ENCODE results near the gene BRAP.
"Not testable (repeated sequence)": the region's sequence is repeated elsewhere in the genome, so short reads cannot be mapped to it uniquely, and the experiment has no call there.

Gene BRAP

GRCh38 chr12:111684485-111685198 is 1.1 kb downstream of the BRAP start:
- Histone ChIP-seq H3K4me1 (ENCODE audit: control extremely low read depth in 1 of 4, control insufficient read depth in 4 of 4, insufficient read depth in 4 of 4, low read length in 3 of 4) (peaks cover 7 to 28% (median 22%) of the 10 kb centered on the region in 4 experiments), H3K4me3 (ENCODE audit: control insufficient read depth in 1 of 7, extremely low read depth in 1 of 7, insufficient read depth in 4 of 7, low read depth in 2 of 7, low read length in 6 of 7) (peak overlapping the region in 6 of 7 experiments; percentile 84 to 99 (median 94)), H3K36me3 (ENCODE audit: control insufficient read depth in 4 of 4, insufficient read depth in 4 of 4, low read length in 3 of 4) (peaks cover 3 to 31% (median 22%) of the 10 kb centered on the region in 4 experiments), H3K27ac (ENCODE audit: insufficient read depth in 1 of 2, low read depth in 1 of 2, low read length in 2 of 2, poor library complexity in 1 of 2, severe bottlenecking in 2 of 2) (peak overlapping the region; percentile 90 to 96)
- WGBS (ENCODE audit: insufficient coverage) = 88% methylated on average over 9 of the region's 13 CpGs
- H3K9me3 ChIP-seq (ENCODE audit: control extremely low read depth in 1 of 5, control insufficient read depth in 4 of 5, insufficient read depth in 2 of 5, low read depth in 1 of 5, low read length in 4 of 5); H3K27me3 ChIP-seq (replicated peaks in 2 of 5; ENCODE audit: control insufficient read depth in 4 of 5, insufficient read depth in 5 of 5, low read length in 4 of 5): not testable (repeated sequence)
- DNase-seq = peak in 1 of 3 donors; percentile 3
- ChIA-PET POLR2A (interaction anchor here (0.6 to 0.7 kb wide), 3 partner anchors 86 to 217 kb away, joined by 3 to 4 read pairs (median 3); no protein-coding TSS in a partner anchor), CTCF (interaction anchor here (0.8 to 2.0 kb wide), 3 partner anchors 12 to 128 kb away, joined by 3 to 12 read pairs (median 4); no protein-coding TSS in a partner anchor)

- no peak overlapping the region for H3K27ac ChIP-seq (ENCODE audit: insufficient read depth in 1 of 2, low read depth in 1 of 2, low read length in 2 of 2, poor library complexity in 1 of 2, severe bottlenecking in 2 of 2)
- H3K9me3 ChIP-seq (ENCODE audit: control extremely low read depth in 1 of 5, control insufficient read depth in 4 of 5, insufficient read depth in 2 of 5, low read depth in 1 of 5, low read length in 4 of 5) = no peaks in the 10 kb centered on the region
- WGBS (ENCODE audit: insufficient coverage) = 100% methylated on average over 3 of the region's 5 CpGs
- no peak overlapping the region for H3K4me3 ChIP-seq (ENCODE audit: control insufficient read depth in 1 of 7, extremely low read depth in 1 of 7, insufficient read depth in 4 of 7, low read depth in 2 of 7, low read length in 6 of 7)
- H3K36me3 ChIP-seq (ENCODE audit: control insufficient read depth in 4 of 4, insufficient read depth in 4 of 4, low read length in 3 of 4) = peaks cover 22 to 79% (median 61%) of the 10 kb centered on the region in 4 experiments
- H3K27me3 ChIP-seq (replicated peaks in 2 of 5; ENCODE audit: control insufficient read depth in 4 of 5, insufficient read depth in 5 of 5, low read length in 4 of 5) = no peaks in the 10 kb centered on the region
- no peaks in the 10 kb centered on the region for H3K4me1 ChIP-seq (ENCODE audit: control extremely low read depth in 1 of 4, control insufficient read depth in 4 of 4, insufficient read depth in 4 of 4, low read length in 3 of 4)
- CTCF ChIA-PET = no interaction called here
- POLR2A ChIA-PET = no interaction called here
- DNase-seq = no peak
These were observed 8.6 kb downstream of the BRAP start for GRCh38 chr12:111677186-111677585.

GRCh38 chr12:111673503-111673902 is 12.3 kb downstream of the BRAP start:
- peaks cover 21 to 84% (median 49%) of the 10 kb centered on the region in 4 experiments for H3K36me3 ChIP-seq (ENCODE audit: control insufficient read depth in 4 of 4, insufficient read depth in 4 of 4, low read length in 3 of 4)
- no peaks in the 10 kb centered on the region for H3K27me3 ChIP-seq (replicated peaks in 2 of 5; ENCODE audit: control insufficient read depth in 4 of 5, insufficient read depth in 5 of 5, low read length in 4 of 5)
- H3K4me1 ChIP-seq (ENCODE audit: control extremely low read depth in 1 of 4, control insufficient read depth in 4 of 4, insufficient read depth in 4 of 4, low read length in 3 of 4) = no peaks in the 10 kb centered on the region
- H3K4me3 ChIP-seq (ENCODE audit: control insufficient read depth in 1 of 7, extremely low read depth in 1 of 7, insufficient read depth in 4 of 7, low read depth in 2 of 7, low read length in 6 of 7) = no peak overlapping the region
- CTCF ChIA-PET = interaction anchor here (0.7 to 2.9 kb wide), 4 partner anchors 9 to 277 kb away, joined by 3 to 12 read pairs (median 6); partner anchors contain the start of genes ACAD10 and BRAP
- 92% methylated on average over 2 of the region's 3 CpGs for WGBS (ENCODE audit: insufficient coverage)
- no peak overlapping the region for H3K27ac ChIP-seq (ENCODE audit: insufficient read depth in 1 of 2, low read depth in 1 of 2, low read length in 2 of 2, poor library complexity in 1 of 2, severe bottlenecking in 2 of 2)
- DNase-seq = peak; percentile 20 to 33 (median 20)
- POLR2A ChIA-PET = no interaction called here
- H3K9me3 ChIP-seq (ENCODE audit: control extremely low read depth in 1 of 5, control insufficient read depth in 4 of 5, insufficient read depth in 2 of 5, low read depth in 1 of 5, low read length in 4 of 5) = no peaks in the 10 kb centered on the region

GRCh38 chr12:111672822-111673381 is 12.9 kb downstream of the BRAP start:
- Histone ChIP-seq H3K4me1 (ENCODE audit: control extremely low read depth in 1 of 4, control insufficient read depth in 4 of 4, insufficient read depth in 4 of 4, low read length in 3 of 4) (no peaks in the 10 kb centered on the region), H3K9me3 (ENCODE audit: control extremely low read depth in 1 of 5, control insufficient read depth in 4 of 5, insufficient read depth in 2 of 5, low read depth in 1 of 5, low read length in 4 of 5) (no peaks in the 10 kb centered on the region), H3K36me3 (ENCODE audit: control insufficient read depth in 4 of 4, insufficient read depth in 4 of 4, low read length in 3 of 4) (peaks cover 21 to 81% (median 48%) of the 10 kb centered on the region in 4 experiments), H3K27ac (ENCODE audit: insufficient read depth in 1 of 2, low read depth in 1 of 2, low read length in 2 of 2, poor library complexity in 1 of 2, severe bottlenecking in 2 of 2) (no peak overlapping the region), H3K27me3 (replicated peaks in 2 of 5; ENCODE audit: control insufficient read depth in 4 of 5, insufficient read depth in 5 of 5, low read length in 4 of 5) (no peaks in the 10 kb centered on the region), H3K4me3 (ENCODE audit: control insufficient read depth in 1 of 7, extremely low read depth in 1 of 7, insufficient read depth in 4 of 7, low read depth in 2 of 7, low read length in 6 of 7) (no peak overlapping the region)
- POLR2A ChIA-PET = interaction anchor here (0.6 kb wide), 1 partner anchor 405 kb away, joined by 3 read pairs; no protein-coding TSS in a partner anchor
- no peak for DNase-seq
- WGBS (ENCODE audit: insufficient coverage) = 95% methylated on average over 7 of the region's 10 CpGs
- CTCF ChIA-PET = interaction anchor here (0.8 to 2.9 kb wide), 7 partner anchors 10 to 277 kb away, joined by 3 to 12 read pairs (median 4); partner anchors contain the start of genes ACAD10 and BRAP

- CTCF ChIA-PET = interaction anchor here (1.0 to 1.7 kb wide), 3 partner anchors 9 to 137 kb away, joined by 3 to 5 read pairs (median 3); no protein-coding TSS in a partner anchor
- Histone ChIP-seq H3K36me3 (ENCODE audit: control insufficient read depth in 4 of 4, insufficient read depth in 4 of 4, low read length in 3 of 4) (peaks cover 14 to 67% (median 47%) of the 10 kb centered on the region in 4 experiments), H3K27ac (ENCODE audit: insufficient read depth in 1 of 2, low read depth in 1 of 2, low read length in 2 of 2, poor library complexity in 1 of 2, severe bottlenecking in 2 of 2) (no peak overlapping the region), H3K9me3 (ENCODE audit: control extremely low read depth in 1 of 5, control insufficient read depth in 4 of 5, insufficient read depth in 2 of 5, low read depth in 1 of 5, low read length in 4 of 5) (no peaks in the 10 kb centered on the region), H3K27me3 (replicated peaks in 2 of 5; ENCODE audit: control insufficient read depth in 4 of 5, insufficient read depth in 5 of 5, low read length in 4 of 5) (no peaks in the 10 kb centered on the region), H3K4me1 (ENCODE audit: control extremely low read depth in 1 of 4, control insufficient read depth in 4 of 4, insufficient read depth in 4 of 4, low read length in 3 of 4) (no peaks in the 10 kb centered on the region), H3K4me3 (ENCODE audit: control insufficient read depth in 1 of 7, extremely low read depth in 1 of 7, insufficient read depth in 4 of 7, low read depth in 2 of 7, low read length in 6 of 7) (no peak overlapping the region)
- no peak for DNase-seq
- POLR2A ChIA-PET = no interaction called here
- whole genome bisulfite sequencing (ENCODE audit: insufficient coverage) = 100% methylated on average over 11 of the region's 11 CpGs
These were observed 20.5 kb downstream of the BRAP start for GRCh38 chr12:111664961-111665865.

GRCh38 chr12:111664499-111664898 is 21.3 kb downstream of the BRAP start:
- H3K27ac ChIP-seq (ENCODE audit: insufficient read depth in 1 of 2, low read depth in 1 of 2, low read length in 2 of 2, poor library complexity in 1 of 2, severe bottlenecking in 2 of 2) = no peak overlapping the region
- 90% methylated on average over 4 of the region's 5 CpGs for WGBS (ENCODE audit: insufficient coverage)
- ChIA-PET CTCF (interaction anchor here (0.6 to 1.7 kb wide), 3 partner anchors 9 to 136 kb away, joined by 3 to 5 read pairs (median 3); no protein-coding TSS in a partner anchor), POLR2A (no interaction called here)
- no peaks in the 10 kb centered on the region for H3K27me3 ChIP-seq (replicated peaks in 2 of 5; ENCODE audit: control insufficient read depth in 4 of 5, insufficient read depth in 5 of 5, low read length in 4 of 5)
- no peaks in the 10 kb centered on the region for H3K4me1 ChIP-seq (ENCODE audit: control extremely low read depth in 1 of 4, control insufficient read depth in 4 of 4, insufficient read depth in 4 of 4, low read length in 3 of 4)
- peaks cover 11 to 67% (median 49%) of the 10 kb centered on the region in 4 experiments for H3K36me3 ChIP-seq (ENCODE audit: control insufficient read depth in 4 of 4, insufficient read depth in 4 of 4, low read length in 3 of 4)
- DNase-seq = no peak
- no peak overlapping the region for H3K4me3 ChIP-seq (ENCODE audit: control insufficient read depth in 1 of 7, extremely low read depth in 1 of 7, insufficient read depth in 4 of 7, low read depth in 2 of 7, low read length in 6 of 7)
- no peaks in the 10 kb centered on the region for H3K9me3 ChIP-seq (ENCODE audit: control extremely low read depth in 1 of 5, control insufficient read depth in 4 of 5, insufficient read depth in 2 of 5, low read depth in 1 of 5, low read length in 4 of 5)

All from common myeloid progenitor, CD34-positive (primary cell).